Neural cell (in vitro differentiated cells): ENCODE results near the gene NOP9.

Source experiments
- EP300 ChIP-seq: fragments of 450-650 bp; conservative IDR thresholded peaks from 2 replicates; pipeline ENCODE4 v1.6.1; 2014; ENCODE audit warnings: antibody characterized with exemption, mild to moderate bottlenecking, moderate library complexity; ENCODE audit not compliant: poor library complexity, severe bottlenecking
- EZH2 ChIP-seq: fragments of 200-600, 300-800 bp; shearing (Covaris generic), sonication (generic); IDR thresholded peaks from 2 replicates; pipeline ENCODE4 v1.6.1; 2014; ENCODE audit warnings: antibody characterized with exemption, low read length, borderline replicate concordance, mild to moderate bottlenecking; ENCODE audit not compliant: insufficient read depth, poor library complexity, severe bottlenecking
- MXI1 ChIP-seq: fragments of 450-650 bp; conservative IDR thresholded peaks from 2 replicates; pipeline ENCODE4 v1.6.1; 2014; ENCODE audit warnings: antibody characterized with exemption, mild to moderate bottlenecking; ENCODE audit not compliant: poor library complexity, severe bottlenecking
- POLR2AphosphoS5 ChIP-seq: IDR thresholded peaks from 2 replicates; pipeline ENCODE4 v1.6.1; 2012
- RAD21 ChIP-seq: fragments of 450-650 bp; conservative IDR thresholded peaks from 2 replicates; pipeline ENCODE4 v1.6.1; 2014; ENCODE audit warnings: antibody characterized with exemption, mild to moderate bottlenecking, moderate library complexity
- TAF1 ChIP-seq: IDR thresholded peaks from 2 replicates; pipeline ENCODE4 v1.6.1; 2012; ENCODE audit warnings: low read depth
- TF ChIP-seq, protein P1 (sequence below): fragments of 450-650 bp; IDR thresholded peaks from 2 replicates; pipeline ENCODE4 v1.5.1; 2014; ENCODE audit warnings: antibody characterized with exemption, mild to moderate bottlenecking, moderate library complexity; ENCODE audit not compliant: poor library complexity, severe bottlenecking

DNA sequence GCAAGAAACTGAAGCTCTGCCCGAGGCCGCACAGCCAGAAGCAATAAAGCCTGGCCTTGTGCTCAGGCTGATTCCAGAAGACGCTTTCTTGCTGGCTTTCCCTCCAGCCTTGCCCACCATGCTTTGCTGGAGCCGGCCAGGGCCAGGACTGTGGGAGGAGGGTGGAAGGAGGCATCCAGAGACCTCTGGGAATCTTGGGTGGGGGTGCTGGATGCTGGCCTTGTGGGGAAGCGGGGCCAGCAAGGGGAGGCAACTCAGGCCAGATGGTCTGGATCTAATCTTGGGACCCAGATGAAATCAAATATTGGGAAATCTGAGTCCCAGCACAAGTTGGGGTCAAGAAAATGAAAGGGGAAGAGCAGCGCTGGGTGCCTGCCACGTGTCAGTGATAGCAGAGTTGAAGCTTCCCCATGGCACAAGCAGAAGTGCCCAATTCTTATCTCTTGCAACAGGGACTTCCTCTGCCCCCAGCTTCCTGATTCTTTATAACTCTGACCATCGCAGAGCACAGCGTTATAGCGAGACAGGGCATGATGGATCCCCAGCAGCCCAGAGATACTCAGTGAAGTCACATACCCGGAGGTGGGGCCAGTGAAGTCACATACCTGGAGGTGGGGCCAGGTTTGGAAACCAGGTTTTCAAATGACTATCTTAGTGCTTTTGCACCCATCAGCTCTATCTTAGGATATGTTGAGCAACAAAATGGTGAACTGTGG is 21.9 kb upstream of the NOP9 start:
- TF ChIP-seq, protein P1, sequence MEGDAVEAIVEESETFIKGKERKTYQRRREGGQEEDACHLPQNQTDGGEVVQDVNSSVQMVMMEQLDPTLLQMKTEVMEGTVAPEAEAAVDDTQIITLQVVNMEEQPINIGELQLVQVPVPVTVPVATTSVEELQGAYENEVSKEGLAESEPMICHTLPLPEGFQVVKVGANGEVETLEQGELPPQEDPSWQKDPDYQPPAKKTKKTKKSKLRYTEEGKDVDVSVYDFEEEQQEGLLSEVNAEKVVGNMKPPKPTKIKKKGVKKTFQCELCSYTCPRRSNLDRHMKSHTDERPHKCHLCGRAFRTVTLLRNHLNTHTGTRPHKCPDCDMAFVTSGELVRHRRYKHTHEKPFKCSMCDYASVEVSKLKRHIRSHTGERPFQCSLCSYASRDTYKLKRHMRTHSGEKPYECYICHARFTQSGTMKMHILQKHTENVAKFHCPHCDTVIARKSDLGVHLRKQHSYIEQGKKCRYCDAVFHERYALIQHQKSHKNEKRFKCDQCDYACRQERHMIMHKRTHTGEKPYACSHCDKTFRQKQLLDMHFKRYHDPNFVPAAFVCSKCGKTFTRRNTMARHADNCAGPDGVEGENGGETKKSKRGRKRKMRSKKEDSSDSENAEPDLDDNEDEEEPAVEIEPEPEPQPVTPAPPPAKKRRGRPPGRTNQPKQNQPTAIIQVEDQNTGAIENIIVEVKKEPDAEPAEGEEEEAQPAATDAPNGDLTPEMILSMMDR: no peak
- TF ChIP-seq TAF1: no peak
- no peak for TF ChIP-seq POLR2AphosphoS5
- no peak for TF ChIP-seq EZH2
- TF ChIP-seq RAD21: no peak
- no peak for TF ChIP-seq EP300
- no peak for TF ChIP-seq MXI1
